HG02588 (cell line): ENCODE data around the gene FAM210B.
"Not testable (repeated sequence)": the region's sequence is repeated elsewhere in the genome, so short reads cannot be mapped to it uniquely, and the experiment has no call there.

ENCODE experiments used
- ATAC-seq: cut with Tn5 transposase; IDR thresholded peaks from one replicate; pipeline ENCODE4 v1.9.1; 2021; ENCODE audit warnings: mild to moderate bottlenecking, moderate library complexity; ENCODE audit not compliant: unreplicated experiment

The FAM210B gene

GRCh38 chr20:56360133-56360907 lies 1.5 kb downstream of the FAM210B start:
- ATAC-seq, result no peak

- no peak for ATAC-seq
These were observed 2.1 kb downstream of the FAM210B start for GRCh38 chr20:56360908-56361205.

DNA sequence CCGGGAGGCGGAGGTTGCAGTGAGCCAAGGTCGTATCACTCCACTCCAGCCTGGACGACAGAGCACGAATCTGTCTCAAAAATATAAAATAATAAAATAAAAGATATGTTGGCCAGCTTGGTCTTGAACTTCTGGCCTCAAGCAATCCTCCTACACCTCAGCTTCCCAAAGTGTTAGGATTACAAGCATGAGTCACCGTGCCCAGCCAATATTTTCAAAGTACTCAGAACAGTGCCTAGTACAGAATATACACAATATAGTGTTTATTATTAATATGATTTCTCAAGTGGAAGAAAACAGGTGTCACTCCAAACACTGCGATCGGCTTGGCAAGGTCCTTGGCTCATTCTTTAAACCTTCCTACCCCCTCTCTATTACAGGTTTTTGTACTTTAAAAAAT lies 3.1 kb downstream of the FAM210B start:
- no peak for ATAC-seq

DNA sequence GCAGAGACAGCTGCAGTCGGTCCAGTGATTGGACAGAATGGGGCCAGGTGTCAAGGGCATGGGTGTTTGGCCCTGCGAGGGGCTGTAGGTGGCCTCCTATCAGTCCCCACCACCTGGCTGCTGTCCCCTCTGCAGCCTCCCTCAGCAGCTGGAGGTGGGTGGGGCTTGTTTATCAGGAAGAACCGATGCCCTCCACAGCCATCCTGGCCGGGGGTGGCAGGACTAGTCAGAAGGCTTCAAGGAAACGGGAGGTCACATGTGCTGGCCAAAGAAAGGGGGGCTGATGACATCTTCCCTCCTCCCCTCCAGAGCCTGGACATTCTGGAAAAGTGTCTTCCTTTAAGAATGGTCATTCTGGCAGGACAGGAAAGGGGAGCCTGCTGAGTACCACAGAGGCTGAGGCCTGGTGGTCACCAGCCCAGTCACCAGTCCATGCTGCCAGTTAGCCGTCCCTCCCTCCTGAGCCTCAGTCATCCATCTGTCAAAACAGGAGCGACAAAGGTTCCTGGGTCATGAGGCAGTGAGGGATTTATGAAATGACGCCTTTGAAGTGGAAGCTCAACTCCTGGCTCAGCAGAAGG lies 4.1 kb downstream of the FAM210B start:
- ATAC-seq, result no peak

DNA sequence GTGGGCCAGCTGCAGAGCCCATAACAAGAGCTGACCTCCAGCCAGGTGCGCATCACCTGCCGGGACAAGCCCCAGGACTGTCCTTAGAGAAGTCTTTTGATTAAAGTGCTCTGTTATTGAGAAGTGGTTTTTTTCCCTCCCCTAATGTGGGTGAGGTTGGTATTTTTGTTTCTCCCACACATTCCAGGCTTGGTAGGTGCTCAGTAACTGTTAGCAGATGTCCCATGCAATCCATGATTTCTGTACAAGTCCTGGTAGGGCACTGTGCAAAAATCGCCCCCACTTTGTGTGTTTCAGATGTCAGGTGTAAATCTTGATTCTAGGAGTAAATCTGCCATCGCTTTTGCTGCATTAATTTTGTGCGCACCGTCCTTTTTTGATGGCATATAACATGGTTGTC lies 4.7 kb downstream of the FAM210B start:
- ATAC-seq, result no peak

DNA sequence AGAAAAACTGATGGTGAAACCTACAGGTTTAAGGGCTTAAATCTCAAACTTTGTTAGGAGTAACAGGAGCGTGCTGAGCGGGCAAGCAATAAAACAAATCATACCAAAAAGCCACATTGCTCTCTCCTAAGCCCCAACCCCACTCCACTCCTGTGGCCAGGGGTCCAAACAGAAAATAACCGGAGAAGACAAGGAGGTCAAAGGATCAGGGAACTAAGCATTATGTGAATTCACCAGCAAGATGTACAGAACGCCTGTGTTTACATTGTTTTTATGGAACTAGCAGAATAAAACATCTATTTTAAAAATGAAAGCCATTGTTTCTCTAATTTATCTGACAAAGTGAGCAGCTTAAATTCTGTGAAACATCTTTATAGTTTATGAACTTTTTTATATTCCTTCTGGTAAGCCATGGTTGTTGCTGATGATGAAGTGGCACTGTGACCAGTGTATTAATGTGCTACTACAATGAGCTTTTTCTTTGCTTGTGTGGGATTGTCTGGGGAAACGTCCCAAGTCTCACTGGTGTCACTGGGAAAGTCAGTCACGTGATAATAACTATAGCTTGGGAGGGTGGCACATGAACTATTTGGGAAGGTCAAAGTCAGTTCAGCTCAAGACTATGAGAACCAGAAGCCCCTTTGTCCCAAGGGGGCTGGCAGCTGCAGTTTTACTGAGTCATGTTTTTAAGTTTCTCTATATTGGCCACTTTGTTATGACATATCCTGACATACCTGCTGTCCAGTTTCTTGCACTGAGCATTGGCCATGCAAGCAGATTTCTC lies 9.8 kb downstream of the FAM210B start:
- no peak for ATAC-seq

DNA sequence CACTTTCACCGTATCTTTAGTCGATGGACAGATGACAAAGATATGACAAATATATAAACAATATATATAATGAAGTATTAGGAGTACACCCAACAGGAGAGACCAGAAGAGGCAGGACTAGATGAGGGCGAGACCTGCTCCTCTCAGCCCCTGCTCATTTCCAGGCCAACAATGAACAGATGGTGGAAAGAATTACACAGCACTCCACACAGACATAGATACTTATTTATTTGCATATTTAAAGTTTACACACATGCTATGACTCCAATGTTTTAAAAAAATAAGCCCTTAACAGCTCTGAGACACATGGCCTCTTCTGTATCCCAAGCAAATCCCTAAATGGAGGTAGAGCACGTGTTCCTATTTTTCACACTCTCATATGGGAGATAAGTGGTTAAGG lies 10.4 kb downstream of the FAM210B start:
- ATAC-seq, result no peak

DNA sequence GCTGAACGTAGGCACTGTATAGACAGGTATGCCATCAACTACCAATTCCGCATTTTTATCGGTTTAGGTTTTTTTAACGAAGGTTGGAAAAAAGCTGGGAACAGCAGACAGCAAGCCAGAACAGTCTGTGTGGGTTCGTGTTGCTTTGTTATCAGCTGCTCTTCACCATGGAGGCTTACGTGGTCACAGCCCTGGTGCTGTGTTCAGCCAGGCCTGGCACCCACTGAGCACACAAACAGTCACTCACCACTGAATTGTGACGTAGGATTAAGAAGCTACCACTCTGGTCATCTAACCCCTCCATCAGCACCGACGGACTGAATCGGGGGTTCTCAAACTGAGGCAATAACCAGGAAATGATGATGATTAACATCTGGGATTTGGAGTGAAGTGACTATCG lies 13.2 kb downstream of the FAM210B start:
- no peak for ATAC-seq

- ATAC-seq, result no peak
These were observed 14.1 kb downstream of the FAM210B start for GRCh38 chr20:56372850-56373249.

DNA sequence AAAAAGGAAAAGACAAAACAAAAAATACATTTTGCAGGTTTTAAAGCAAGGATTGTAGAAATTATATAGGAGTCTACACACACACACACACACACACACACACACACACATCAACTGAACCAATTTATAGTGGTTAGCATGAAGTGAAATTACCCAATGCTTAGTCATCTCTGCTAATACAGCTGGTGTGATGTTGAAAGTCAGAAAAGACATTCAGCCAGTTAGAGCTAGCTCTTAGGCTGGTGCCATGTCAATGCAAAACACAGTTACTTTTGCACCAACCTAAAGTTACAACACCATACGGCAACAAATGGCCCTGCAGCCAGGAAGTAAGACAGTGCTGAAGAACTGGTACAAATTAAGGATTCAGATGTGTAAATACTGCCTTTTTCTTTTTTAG lies 15.2 kb downstream of the FAM210B start:
- no peak for ATAC-seq

GRCh38 chr20:56376331-56376730 lies 17.6 kb downstream of the FAM210B start:
- no peak for ATAC-seq

- no peak for ATAC-seq
These were observed 19.6 kb downstream of the FAM210B start for GRCh38 chr20:56378386-56378785.

DNA sequence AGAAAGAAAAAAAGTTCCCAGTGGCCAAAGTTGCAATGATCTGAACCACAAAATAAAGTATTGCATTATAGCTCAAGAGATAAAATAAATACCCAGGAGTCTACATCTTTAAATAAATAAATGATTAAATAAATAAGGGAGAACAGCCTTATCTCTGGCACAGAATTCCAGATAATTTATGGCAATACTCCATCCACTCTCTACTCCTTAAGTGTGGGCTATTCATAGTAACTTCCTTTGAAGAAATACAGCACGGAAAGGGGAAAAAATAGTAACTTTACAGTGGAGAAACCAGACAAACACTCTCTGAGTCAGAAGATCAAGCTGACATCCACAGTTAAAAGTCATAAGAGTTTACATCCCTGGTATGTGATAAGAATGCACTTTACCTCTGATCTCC lies 21.6 kb downstream of the FAM210B start:
- no peak for ATAC-seq

GRCh38 chr20:56381501-56381900 lies 22.7 kb downstream of the FAM210B start:
- peak; percentile 50 for ATAC-seq

GRCh38 chr20:56382696-56383095 lies 23.9 kb downstream of the FAM210B start:
- no peak for ATAC-seq

DNA sequence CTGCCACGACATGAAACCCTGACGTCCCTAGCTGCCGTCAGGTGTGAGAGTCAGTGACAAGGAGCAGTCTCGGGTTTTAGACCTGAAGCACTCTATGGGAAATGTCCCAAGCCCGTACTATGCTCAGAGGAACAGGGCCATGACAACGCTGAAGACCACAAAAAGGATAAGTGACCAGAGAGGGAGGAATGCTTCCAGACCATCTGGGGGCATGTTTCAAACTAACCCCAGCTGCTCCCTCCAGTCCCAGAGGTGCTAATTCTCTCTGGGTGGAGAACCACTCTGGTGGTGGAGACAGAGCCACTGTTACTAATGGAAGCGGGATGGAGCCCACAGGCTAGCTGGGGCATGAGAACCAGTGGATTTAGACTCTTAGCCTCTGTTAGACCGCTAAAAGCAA lies 24.6 kb downstream of the FAM210B start:
- ATAC-seq, result no peak

DNA sequence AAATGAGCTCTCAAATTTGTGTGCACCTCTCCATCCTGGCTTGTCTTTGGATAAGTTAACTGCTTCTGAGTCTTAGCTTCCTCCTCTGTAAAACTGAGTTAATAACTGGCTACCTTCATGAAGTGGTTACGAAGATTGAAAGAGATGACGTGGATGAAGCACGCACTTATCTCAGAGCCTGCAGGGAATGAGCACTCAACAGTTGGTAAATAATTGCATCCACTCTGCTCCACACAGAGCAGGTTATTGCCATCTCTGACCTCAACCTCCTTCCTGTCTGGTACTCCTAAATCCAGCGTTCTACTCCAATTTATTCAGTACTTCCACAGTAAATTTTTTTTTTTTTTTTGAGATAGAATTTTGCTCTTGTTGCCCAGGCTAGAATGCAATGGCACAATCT lies 26.4 kb downstream of the FAM210B start:
- no peak for ATAC-seq

DNA sequence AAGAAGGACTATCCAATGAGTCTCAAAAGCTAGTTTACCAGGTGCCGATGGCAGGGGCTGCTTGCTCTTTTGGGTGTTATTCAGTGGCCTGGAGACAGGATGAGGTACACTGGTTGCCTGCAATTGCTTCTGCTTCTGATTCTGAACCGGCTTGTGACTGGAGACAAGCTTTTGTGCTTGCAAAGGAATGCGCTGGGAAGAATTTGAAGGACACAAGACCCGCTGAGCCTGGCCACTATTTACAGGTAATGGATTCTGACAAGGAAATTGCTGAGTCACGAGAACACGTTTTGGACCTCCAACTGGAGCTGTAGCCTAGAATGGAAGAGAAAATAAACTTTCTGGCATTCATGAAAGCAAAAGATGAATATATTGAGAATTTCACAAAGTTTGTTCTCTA lies 27.4 kb downstream of the FAM210B start:
- no peak for ATAC-seq

DNA sequence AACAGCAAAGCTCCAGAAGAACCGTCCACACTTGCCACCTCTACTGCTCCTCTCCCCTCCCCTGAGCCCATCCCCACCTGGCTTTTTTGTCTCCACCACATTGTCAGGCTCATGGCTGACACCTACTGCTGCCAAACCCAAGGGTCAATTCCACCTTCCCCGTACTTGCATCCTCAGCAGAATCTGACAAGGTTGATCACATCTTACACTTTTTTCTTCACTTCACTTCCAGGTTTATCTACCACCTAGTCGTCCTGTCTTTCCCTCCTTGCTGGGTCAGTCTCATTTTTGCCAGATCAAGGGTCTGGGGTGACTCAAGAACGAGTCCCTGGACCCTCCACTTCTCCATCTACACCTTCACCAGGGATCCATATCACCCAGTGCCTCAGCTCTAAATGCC lies 30.1 kb downstream of the FAM210B start:
- ATAC-seq, result no peak

- no peak for ATAC-seq
These were observed 31.0 kb downstream of the FAM210B start for GRCh38 chr20:56389807-56390206.

DNA sequence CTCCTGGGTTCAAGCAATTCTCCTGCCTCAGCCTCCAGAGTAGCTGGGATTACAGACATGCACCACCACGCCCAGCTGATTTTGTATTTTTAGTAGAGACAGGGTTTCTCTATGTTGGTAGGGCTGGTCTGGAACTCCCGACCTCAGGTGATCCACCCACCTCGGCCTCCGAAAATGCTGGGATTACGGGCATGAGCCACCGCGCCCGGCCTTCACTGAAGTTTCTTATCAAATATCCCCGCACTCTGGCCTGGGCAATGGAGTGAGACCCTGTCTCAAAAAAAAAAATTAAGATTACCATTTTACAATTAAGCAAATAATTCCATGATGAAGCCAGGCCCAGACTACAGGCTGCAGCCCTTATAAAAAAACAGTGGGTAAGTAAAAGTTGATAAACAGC lies 31.6 kb downstream of the FAM210B start:
- not testable (repeated sequence) for ATAC-seq

DNA sequence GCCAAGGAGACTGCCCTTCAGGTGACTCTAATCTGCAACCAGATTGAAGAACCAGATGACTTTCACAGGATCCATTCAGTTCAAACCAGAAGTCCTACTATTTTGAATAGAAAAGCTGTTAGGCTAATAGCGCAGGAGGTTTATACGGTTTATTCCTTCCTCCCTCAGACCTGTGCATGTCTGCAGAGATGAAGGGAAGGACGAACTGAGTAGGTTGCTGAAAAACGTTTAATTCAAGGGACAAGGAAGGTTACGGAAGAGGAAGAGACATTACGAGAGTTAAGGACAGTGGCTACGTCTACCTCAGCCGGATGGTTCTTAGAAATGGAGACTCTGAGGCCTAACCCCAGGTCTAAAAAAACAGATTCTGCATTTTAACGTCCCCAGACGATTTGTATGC lies 32.3 kb downstream of the FAM210B start:
- no peak for ATAC-seq
